RKO (cell line): Measurements from ENCODE around the gene EEIG2.

ENCODE experiments used
- DNase-seq: peaks from one replicate; pipeline ENCODE4 v3.0.0-alpha.2; 2016; ENCODE audit warnings: low spot score

EEIG2 gene

DNA sequence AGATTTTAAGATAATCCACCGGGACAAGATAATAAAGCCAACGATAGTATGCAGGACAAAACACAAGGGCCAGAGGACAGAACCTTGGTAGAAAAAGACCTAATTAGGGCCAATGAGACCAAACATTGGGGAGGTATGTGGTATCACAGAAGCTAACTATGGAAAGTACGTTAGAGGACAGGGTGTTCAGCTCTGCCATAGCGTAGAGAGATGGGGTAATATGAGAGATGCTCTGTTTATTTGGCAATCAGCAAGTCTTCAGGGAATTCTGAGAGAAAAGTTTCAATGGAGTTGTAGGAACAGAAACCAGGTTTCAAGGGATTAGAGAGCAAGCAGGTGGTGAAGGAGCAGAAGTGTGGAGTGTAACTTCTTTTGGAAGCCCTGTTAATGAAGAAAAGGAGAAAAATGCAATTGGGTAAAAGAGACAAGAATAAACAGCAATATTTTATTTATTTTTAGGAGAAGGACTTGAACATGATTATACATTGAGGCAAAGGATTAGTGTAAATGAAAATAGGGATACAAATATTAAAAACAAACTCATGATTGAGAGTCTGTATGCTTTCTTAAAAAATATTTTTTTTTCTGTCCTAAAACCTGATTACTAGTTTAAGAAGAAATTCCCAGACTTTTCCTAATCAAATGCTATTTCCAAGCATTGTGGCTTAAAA, 24.0 kb downstream of the EEIG2 start:
- no peak for DNase-seq

DNA sequence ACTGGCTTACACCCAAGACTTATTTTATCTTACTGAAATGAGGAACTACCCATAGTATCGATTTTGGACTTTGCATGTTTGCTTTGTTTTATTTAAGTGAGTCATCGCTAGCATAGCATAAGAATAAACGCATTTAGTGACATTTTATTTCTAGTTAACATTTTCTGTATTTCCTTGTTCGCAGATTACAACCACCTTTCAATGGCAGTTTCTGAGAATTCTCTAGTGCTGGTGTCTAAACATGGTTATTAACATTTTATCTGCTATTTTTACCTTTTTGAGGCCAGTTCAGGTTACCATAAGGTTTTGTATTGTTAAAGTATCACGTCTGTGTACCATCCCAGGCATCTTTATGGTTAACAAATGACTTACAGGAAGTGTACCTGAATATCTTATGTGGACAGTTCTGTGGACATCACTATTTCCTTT, 24.5 kb downstream of the EEIG2 start:
- no peak for DNase-seq

GRCh38 chr1:108585313-108585712, 25.4 kb downstream of the EEIG2 start:
- no peak for DNase-seq

DNA sequence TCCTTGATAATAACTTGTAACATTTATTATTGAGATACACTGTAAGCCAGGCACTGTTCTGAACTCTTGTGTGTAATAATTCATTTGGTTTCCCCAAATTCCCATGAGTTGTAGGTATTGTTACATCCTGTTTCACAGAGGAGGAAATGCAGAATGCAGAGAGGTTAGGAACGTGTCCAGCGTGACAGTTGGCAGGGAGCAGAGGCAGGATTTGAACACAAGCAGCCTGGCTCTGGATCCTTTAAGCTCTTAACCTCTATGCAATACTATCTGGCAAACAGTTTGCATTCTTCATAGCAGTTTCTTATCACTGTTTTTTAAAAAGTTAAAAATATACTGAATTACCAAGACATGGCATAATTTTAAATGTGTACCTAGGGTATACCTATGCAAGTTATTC, 30.5 kb downstream of the EEIG2 start:
- no peak for DNase-seq

DNA sequence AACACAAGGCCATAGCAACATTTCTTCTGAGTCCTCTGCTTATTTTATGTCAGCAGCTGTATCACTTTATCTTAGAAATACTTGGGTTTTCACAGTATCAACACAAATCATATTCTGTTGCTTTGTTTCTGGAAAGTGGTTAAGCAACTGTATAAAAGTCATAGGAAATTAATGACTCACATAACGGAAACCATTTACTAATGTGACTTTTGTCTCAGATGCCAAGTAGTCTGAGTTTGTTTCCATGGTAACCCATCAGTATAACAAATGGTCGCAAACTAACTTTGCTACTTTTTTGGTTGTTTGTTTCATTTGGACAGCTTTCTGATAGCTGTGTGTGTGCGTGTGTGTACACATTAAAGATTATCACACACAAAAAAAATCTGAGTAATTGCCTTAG, 31.1 kb downstream of the EEIG2 start:
- peak; percentile 57 for DNase-seq

DNA sequence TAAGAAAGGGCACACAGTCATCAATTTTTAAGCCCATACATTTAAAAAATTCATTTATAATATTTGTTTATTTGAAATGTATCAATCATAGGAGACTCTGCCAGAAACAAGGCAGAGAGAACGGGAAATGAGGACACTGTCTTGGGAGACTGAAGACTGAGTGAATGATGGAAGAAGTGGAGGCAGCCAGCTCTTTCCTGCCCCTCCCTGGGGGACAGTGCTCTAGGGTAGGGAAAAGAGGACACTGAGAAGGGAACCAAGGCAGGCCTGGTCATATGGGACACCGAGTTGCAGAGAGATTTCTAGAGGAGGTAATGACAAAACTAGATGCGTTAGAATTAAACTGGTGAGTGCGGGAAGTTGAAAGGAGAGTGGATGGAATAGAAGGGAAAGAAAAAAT, 31.6 kb downstream of the EEIG2 start:
- DNase-seq = no peak

DNA sequence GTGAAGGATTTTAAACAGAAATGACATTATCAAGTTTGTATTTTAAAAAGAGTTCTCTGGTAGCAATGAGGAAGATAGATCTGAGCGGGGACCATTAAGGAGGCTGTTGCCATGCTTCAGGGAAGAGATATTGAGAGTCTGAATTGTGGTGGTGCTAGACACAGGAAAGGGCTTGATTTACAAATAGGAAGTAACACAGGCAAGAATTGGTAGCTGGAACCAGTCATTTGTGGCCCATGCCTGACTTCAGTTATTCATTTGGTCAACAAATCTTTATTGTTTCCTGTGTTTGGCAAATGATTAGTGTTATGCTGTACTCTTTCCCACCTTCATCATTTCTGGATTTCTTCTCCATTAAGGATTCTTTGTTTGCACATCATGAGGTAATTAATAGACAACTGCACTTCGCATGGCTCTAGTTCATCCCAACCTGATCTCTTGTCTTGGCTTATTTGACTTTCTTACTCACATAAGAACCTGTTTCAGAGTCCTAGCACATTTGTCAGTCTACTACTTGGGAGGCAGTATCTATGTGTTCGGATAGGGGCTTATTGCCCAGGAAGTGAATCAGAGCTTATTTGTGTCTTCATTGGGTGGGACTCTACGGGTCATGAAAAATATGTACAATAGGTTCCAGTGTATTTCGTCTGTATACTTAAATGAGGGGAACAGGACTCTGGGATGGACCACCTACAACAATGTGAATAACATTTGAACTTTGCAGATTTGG, 32.3 kb downstream of the EEIG2 start:
- DNase-seq = no peak

- no peak for DNase-seq
Measured at GRCh38 chr1:108593448-108593847, 33.5 kb downstream of the EEIG2 start.

DNA sequence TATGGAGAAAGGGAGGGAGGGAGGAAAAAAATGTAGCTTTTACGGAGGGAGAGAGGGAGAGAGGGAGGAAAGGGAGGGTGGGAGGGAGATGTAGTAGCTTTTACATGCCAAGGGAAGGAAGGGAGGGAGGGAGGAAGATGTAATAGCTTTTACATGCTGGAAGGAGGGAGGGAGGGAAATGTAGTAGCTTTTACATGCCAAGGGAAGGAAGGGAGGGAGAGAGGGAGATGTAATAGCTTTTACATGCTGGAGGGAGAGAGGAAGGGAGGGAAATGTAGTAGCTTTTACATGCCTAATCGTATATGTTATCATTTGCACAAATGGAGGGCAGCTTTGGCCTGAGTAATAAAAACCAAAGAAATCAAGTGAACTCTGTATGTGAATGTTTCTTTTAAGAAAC, 35.6 kb downstream of the EEIG2 start:
- DNase-seq = no peak

- no peak for DNase-seq
Measured at GRCh38 chr1:108597041-108597440, 37.1 kb downstream of the EEIG2 start.

DNA sequence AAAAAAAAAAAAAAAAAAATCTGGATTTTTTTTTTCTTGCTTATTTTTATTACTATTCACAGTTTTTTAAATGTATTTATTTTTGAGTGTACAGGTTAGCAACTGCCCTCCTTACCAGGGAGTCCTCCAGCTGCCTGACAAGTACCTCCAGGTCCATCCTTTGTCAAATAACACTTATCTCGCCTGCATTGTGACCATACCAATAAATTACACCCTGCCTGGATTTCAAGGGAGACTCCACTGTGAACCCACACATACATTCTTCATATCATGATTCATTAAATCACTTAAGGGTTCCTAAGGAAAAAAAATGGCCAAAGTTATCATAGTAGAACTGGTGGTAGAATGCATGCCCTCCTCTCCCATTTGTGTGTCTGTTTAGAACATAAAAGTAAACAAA, 38.4 kb downstream of the EEIG2 start:
- DNase-seq = no peak

DNA sequence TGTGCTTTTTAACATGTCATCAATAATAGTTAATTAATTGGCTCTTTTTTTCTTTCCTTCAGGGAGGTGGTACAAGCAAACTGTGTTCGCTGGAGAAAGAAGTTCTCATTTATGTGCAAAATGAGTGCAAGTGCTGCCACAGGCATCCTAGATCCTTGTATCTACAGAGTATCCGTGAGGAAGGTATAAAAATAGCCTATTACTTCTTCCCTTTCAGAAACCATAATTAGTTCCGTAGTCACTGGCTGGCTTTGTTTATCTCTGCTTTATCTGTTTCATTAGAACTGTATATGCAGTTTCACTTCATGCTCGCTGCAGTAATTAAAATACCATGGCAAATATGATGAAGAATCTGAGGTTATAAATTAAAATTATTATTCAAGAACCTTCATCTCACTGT, 40.6 kb downstream of the EEIG2 start:
- no peak for DNase-seq

DNA sequence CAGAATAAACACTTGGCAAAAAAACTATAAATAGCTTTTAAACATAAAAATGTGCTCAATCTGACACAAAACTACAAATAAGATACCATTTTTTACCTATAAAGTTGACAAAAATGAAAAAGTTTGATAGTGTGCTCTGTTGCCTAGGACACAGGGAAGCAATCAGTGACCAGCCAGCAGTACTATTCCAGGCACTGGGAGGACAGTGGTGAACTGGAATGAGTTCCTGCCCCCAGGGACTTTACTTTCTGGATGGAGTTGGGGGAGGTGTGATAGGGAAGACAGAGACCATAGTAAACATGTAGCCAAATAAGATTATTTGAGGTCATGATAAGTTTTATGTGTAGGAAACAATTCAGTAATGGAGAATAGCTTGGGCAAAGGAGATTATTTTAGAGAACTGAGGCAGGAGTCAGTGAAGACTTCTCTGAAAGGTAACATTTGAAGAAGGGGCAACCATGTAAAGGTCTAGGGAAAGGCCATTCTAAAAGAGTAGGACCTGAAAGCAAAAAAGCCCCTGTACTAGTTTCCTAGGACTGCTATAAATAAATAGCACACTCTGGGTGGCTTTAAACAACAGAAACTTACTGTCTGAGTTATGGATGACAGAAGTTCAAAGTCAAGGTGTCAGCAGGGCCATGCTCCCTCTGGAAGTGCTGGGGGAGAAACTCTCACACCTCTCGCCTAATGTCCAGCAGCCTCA, 42.0 kb downstream of the EEIG2 start:
- no peak for DNase-seq

- no peak for DNase-seq
Measured at GRCh38 chr1:108605633-108606032, 45.7 kb downstream of the EEIG2 start.

- DNase-seq = no peak
Measured at GRCh38 chr1:108606478-108606877, 46.6 kb downstream of the EEIG2 start.

GRCh38 chr1:108609483-108610049, 49.7 kb downstream of the EEIG2 start:
- no peak for DNase-seq
